HL-60/S4 treated with retinoic acid at 250 ng/mL for 4 days and 3 days (cell line): Measurements from ENCODE around the gene KRTCAP2.
"Not testable (repeated sequence)": the region's sequence is repeated elsewhere in the genome, so short reads cannot be mapped to it uniquely, and the experiment has no call there.

Source experiments
- in situ Hi-C: fragments of 300-500 bp; cut with MboI; formaldehyde crosslinking; loops from 2 replicates; pipeline ENCODE4 v1.7.0; 2022; ENCODE audit warnings: low sequenced_read_pairs

The KRTCAP2 gene

GRCh38 chr1:155171836-155172731 is 1.0 kb downstream of the KRTCAP2 start:
- in situ Hi-C loops, result no loop called here

- in situ Hi-C loops, result no loop called here
Observed at GRCh38 chr1:155170806-155171205, 2.3 kb downstream of the KRTCAP2 start.

- in situ Hi-C loops, result no loop called here
Observed at GRCh38 chr1:155170101-155170785, 2.9 kb downstream of the KRTCAP2 start.

- in situ Hi-C loops, result loop anchor here (5.0 kb wide), 1 partner anchor 72 kb away; no protein-coding TSS in a partner anchor
Observed at GRCh38 chr1:155169541-155169940, 3.6 kb downstream of the KRTCAP2 start.

- in situ Hi-C loops, result loop anchor here (5.0 kb wide), 1 partner anchor 71 kb away; no protein-coding TSS in a partner anchor
Observed at GRCh38 chr1:155168456-155169210, 4.5 kb downstream of the KRTCAP2 start.

- in situ Hi-C loops, result loop anchor here (5.0 kb wide), 1 partner anchor 71 kb away; no protein-coding TSS in a partner anchor
Observed at GRCh38 chr1:155168105-155168445, 5.0 kb downstream of the KRTCAP2 start.

- in situ Hi-C loops, result loop anchor here (5.0 kb wide), 1 partner anchor 70 kb away; no protein-coding TSS in a partner anchor
Observed at GRCh38 chr1:155167166-155168104, 5.7 kb downstream of the KRTCAP2 start.

GRCh38 chr1:155166471-155167165 is 6.5 kb downstream of the KRTCAP2 start:
- in situ Hi-C loops, result loop anchor here (5.0 kb wide), 1 partner anchor 69 kb away; no protein-coding TSS in a partner anchor

GRCh38 chr1:155166051-155166470 is 7.0 kb downstream of the KRTCAP2 start:
- in situ Hi-C loops, result loop anchor here (5.0 kb wide), 1 partner anchor 69 kb away; no protein-coding TSS in a partner anchor

- in situ Hi-C loops, result loop anchor here (5.0 kb wide), 1 partner anchor 67 kb away; no protein-coding TSS in a partner anchor
Observed at GRCh38 chr1:155164625-155165024, 8.5 kb downstream of the KRTCAP2 start.

- in situ Hi-C loops, result not testable (repeated sequence)
Observed at GRCh38 chr1:155163785-155164184, 9.3 kb downstream of the KRTCAP2 start.

- in situ Hi-C loops, result not testable (repeated sequence)
Observed at GRCh38 chr1:155162631-155163030, 10.5 kb downstream of the KRTCAP2 start.

- in situ Hi-C loops, result no loop called here
Observed at GRCh38 chr1:155160128-155160527, 13.0 kb downstream of the KRTCAP2 start.

- in situ Hi-C loops, result no loop called here
Observed at GRCh38 chr1:155158991-155159390, 14.1 kb downstream of the KRTCAP2 start.

- in situ Hi-C loops, result not testable (repeated sequence)
Observed at GRCh38 chr1:155155996-155156643, 17.0 kb downstream of the KRTCAP2 start.

- in situ Hi-C loops, result no loop called here
Observed at GRCh38 chr1:155145491-155145890, 27.6 kb downstream of the KRTCAP2 start.

- in situ Hi-C loops, result no loop called here
Observed at GRCh38 chr1:155141749-155142148, 31.4 kb downstream of the KRTCAP2 start.

GRCh38 chr1:155140630-155140953 is 32.5 kb downstream of the KRTCAP2 start:
- in situ Hi-C loops, result no loop called here
